GM12891 (cell line): ENCODE measurements around the gene ELL.

Experiments
- DNase-seq: peaks from one replicate; pipeline ENCODE4 v3.0.0; 2011; ENCODE audit warnings: low spot score; ENCODE audit not compliant: insufficient read length
- FAIRE-seq: peaks from 2 replicates; lab custom pipeline; 2011; peaks lifted over from hg19 to GRCh38; lab: Jason Lieb, UNC
- PAX5 ChIP-seq: IDR thresholded peaks from 2 replicates; pipeline ENCODE4 v1.6.1; 2011; ENCODE audit warnings: low read length, moderate library complexity, mild to moderate bottlenecking; ENCODE audit not compliant: insufficient read depth, severe bottlenecking
- POLR2A ChIP-seq: IDR thresholded peaks from 2 replicates; pipeline ENCODE4 v1.6.1; 2011; ENCODE audit warnings: low read depth, low read length, control low read depth
- POLR2AphosphoS5 ChIP-seq: IDR thresholded peaks from 2 replicates; pipeline ENCODE4 v1.6.1; 2011; ENCODE audit warnings: low read depth, low read length, control low read depth
- POU2F2 ChIP-seq: IDR thresholded peaks from 2 replicates; pipeline ENCODE4 v1.6.1; 2011; ENCODE audit warnings: low read depth, mild to moderate bottlenecking, control low read depth, low read length, moderate library complexity
- SPI1 ChIP-seq: IDR thresholded peaks from 2 replicates; pipeline ENCODE4 v1.6.1; 2011; ENCODE audit warnings: low read depth, low read length, control low read depth
- TAF1 ChIP-seq: IDR thresholded peaks from 2 replicates; pipeline ENCODE4 v1.6.1; 2011; ENCODE audit warnings: low read depth, low read length, control low read depth

The ELL gene

GRCh38 chr19:18420930-18421329 is 100.9 kb downstream of the ELL start:
- no peak for FAIRE-seq
- TF ChIP-seq SPI1: no peak
- TF ChIP-seq PAX5: no peak
- no peak for TF ChIP-seq POLR2A
- TF ChIP-seq TAF1: no peak
- TF ChIP-seq POLR2AphosphoS5: no peak
- TF ChIP-seq POU2F2: no peak
- no peak for DNase-seq

GRCh38 chr19:18419699-18420460 is 102.0 kb downstream of the ELL start:
- DNase-seq: no peak
- no peak for FAIRE-seq
- TF ChIP-seq POLR2AphosphoS5: no peak
- TF ChIP-seq PAX5: no peak
- no peak for TF ChIP-seq POU2F2
- no peak for TF ChIP-seq TAF1
- no peak for TF ChIP-seq POLR2A
- no peak for TF ChIP-seq SPI1

- FAIRE-seq (peak; percentile 89), DNase-seq (peak; percentile 88)
- TF ChIP-seq POLR2A (no peak), TAF1 (no peak), PAX5 (no peak), SPI1 (no peak), POU2F2 (no peak), POLR2AphosphoS5 (no peak)
Observed at GRCh38 chr19:18419195-18419698, 102.6 kb downstream of the ELL start, which contains the start of gene SSBP4. SSBP4 (plus strand) TSS chr19:18419398; CDS start chr19:18419649, 251 bp downstream.

- DNase-seq (no peak), FAIRE-seq (no peak)
- no peak for TF ChIP-seq POU2F2
- no peak for TF ChIP-seq PAX5
- no peak for TF ChIP-seq POLR2A
- TF ChIP-seq SPI1: no peak
- no peak for TF ChIP-seq POLR2AphosphoS5
- TF ChIP-seq TAF1: no peak
Observed at GRCh38 chr19:18418483-18419194, 103.2 kb downstream of the ELL start.

- TF ChIP-seq SPI1 (no peak), POU2F2 (no peak), POLR2AphosphoS5 (no peak), POLR2A (no peak), TAF1 (no peak), PAX5 (no peak)
- FAIRE-seq (peak; percentile 81), DNase-seq (no peak)
Observed at GRCh38 chr19:18418029-18418482, 103.8 kb downstream of the ELL start.

- DNase-seq (no peak), FAIRE-seq (no peak)
Observed at GRCh38 chr19:18417250-18418028, 104.4 kb downstream of the ELL start.

GRCh38 chr19:18416778-18417249 is 105.1 kb downstream of the ELL start:
- TF ChIP-seq TAF1: no peak
- no peak for DNase-seq
- FAIRE-seq: peak; percentile 98

More at GRCh38 chr19:18417250-18418028, 104.4 kb downstream of the ELL start:
- no peak for TF ChIP-seq POLR2AphosphoS5
- TF ChIP-seq SPI1: peak; percentile 34; the same call in 1 of the 2 replicates

GRCh38 chr19:18415178-18415867 is 106.5 kb downstream of the ELL start:
- no peak for DNase-seq
- TF ChIP-seq SPI1 (no peak; the same call in 1 of the 2 replicates), TAF1 (no peak), PAX5 (no peak), POLR2AphosphoS5 (no peak), POLR2A (no peak), POU2F2 (no peak)
- peak; percentile 43 for FAIRE-seq
